HCT116 (cell line): ENCODE results near the gene ERLEC1. TPM values are rescaled to one million over a fixed set of nuclear protein-coding genes. Genes with fewer than 3 reads are reported as not detected.

Experiments used
- ATAC-seq: fragments of 200-7000 bp; cut with Tn5 transposase; 2 replicates; pipeline ENCODE4 v1.9.1; 2020; ENCODE audit warnings: mild to moderate bottlenecking, moderate library complexity
- BruUV-seq: library from RNA; stranded (reverse); fragments of 400-500 nt; replicated peaks from 2 replicates; lab custom pipeline; 2021; lab: Mats Ljungman, UMichigan
- CTCF ChIA-PET: fragments of 300-600 bp; sonication (Branson Sonifier 250); formaldehyde crosslinking; loops from one replicate; lab custom pipeline; 2021; ENCODE audit warnings: antibody characterized with exemption; lab: Charles Lee
- POLR2A ChIA-PET: fragments of 300-600, 350-600 bp; sonication (Branson Sonifier 250); formaldehyde crosslinking; loops from one replicate; lab custom pipeline; 2021; ENCODE audit warnings: antibody characterized with exemption; lab: Charles Lee
- RAD21 ChIA-PET, 2 experiments: fragments of 300-600 bp; sonication (Branson Sonifier 250); formaldehyde crosslinking; loops; one replicate each; lab custom pipeline; 2023; ENCODE audit warnings: low total read pairs in 2 of 2; ENCODE audit not compliant: uncharacterized antibody in 2 of 2, unreplicated experiment in 2 of 2, low non-redundant PET in 1 of 2; lab: Charles Lee
- DNase-seq: peaks from one replicate; pipeline ENCODE4 v3.0.0-alpha.2; 2010; ENCODE audit warnings: low read depth, low spot score
- H2AFZ ChIP-seq: fragments of 200-600 bp; shearing (Covaris generic), sonication (generic); 2 replicates; pipeline ENCODE4 v1.6.1; 2017; ENCODE audit warnings: low read depth, mixed run types, mixed read lengths, antibody characterized with exemption, low read length; ENCODE audit not compliant: poor library complexity, severe bottlenecking
- H3K27ac ChIP-seq: 2 replicates; pipeline ENCODE4 v1.5.1; 2012; ENCODE audit warnings: low read depth, low read length
- H3K27me3 ChIP-seq: fragments of 200-600 bp; sonication (generic); 2 replicates; pipeline ENCODE4 v1.6.1; 2016; ENCODE audit warnings: mixed run types, low read length, mixed read lengths; ENCODE audit not compliant: insufficient read depth
- H3K36me3 ChIP-seq, 2 experiments: fragments of 200-500 bp in 1 of 2; fragments of 200-600 bp in 1 of 2; sonication (Bioruptor generic) in 1 of 2; sonication (generic) in 1 of 2; 2 replicates each; pipeline versions ENCODE4 v1.5.1 to v1.6.1; 2014 to 2016; ENCODE audit warnings: low read length in 2 of 2, inconsistent platforms in 1 of 2, mixed read lengths in 1 of 2, mixed run types in 1 of 2; ENCODE audit not compliant: insufficient read depth in 2 of 2, control insufficient read depth in 1 of 2
- H3K4me1 ChIP-seq, 2 experiments: fragments of 200-600 bp in 1 of 2; sonication (generic) in 1 of 2; 2 replicates each; pipeline versions ENCODE4 v1.5.1 to v1.6.1; 2012 to 2017; ENCODE audit warnings: low read length in 2 of 2, inconsistent platforms in 1 of 2, mild to moderate bottlenecking in 1 of 2, mixed read lengths in 1 of 2, mixed run types in 1 of 2, moderate library complexity in 1 of 2; ENCODE audit not compliant: insufficient read depth in 2 of 2, control insufficient read depth in 1 of 2
- H3K4me2 ChIP-seq: fragments of 200-600 bp; sonication (generic); 2 replicates; pipeline ENCODE4 v1.6.1; 2017; ENCODE audit warnings: mixed run types, low read length, mixed read lengths
- H3K4me3 ChIP-seq, 2 experiments: fragments of 200-600 bp in 1 of 2; sonication (generic) in 1 of 2; replicated peaks in 1 of 2; 2 replicates each; pipeline ENCODE4 v1.5.1; 2011 to 2016; ENCODE audit warnings: low read length in 2 of 2, control low read depth in 1 of 2, low read depth in 1 of 2, mild to moderate bottlenecking in 1 of 2, mixed read lengths in 1 of 2, mixed run types in 1 of 2
- H3K79me2 ChIP-seq: fragments of 200-600 bp; sonication (generic); 2 replicates; pipeline ENCODE4 v1.6.1; 2017; ENCODE audit warnings: mild to moderate bottlenecking, mixed run types, low read length, moderate library complexity, mixed read lengths; ENCODE audit not compliant: insufficient read depth
- H3K9ac ChIP-seq: fragments of 200-600 bp; sonication (generic); 2 replicates; pipeline ENCODE4 v1.6.1; 2016; ENCODE audit warnings: low read length, mixed read lengths
- H3K9me2 ChIP-seq: fragments of 200-600 bp; sonication (generic), shearing (Covaris generic); 2 replicates; pipeline ENCODE4 v1.6.1; 2017; ENCODE audit warnings: mixed run types, mild to moderate bottlenecking, moderate library complexity; ENCODE audit not compliant: insufficient read depth
- H3K9me3 ChIP-seq, 2 experiments: fragments of 200-500 bp in 1 of 2; fragments of 200-600 bp in 1 of 2; sonication (Bioruptor generic) in 1 of 2; sonication (generic) in 1 of 2; 2 replicates each; pipeline ENCODE4 v1.6.1; 2014 to 2017; ENCODE audit warnings: low read length in 2 of 2, mixed read lengths in 2 of 2, inconsistent platforms in 1 of 2, low read depth in 1 of 2, mild to moderate bottlenecking in 1 of 2, mixed run types in 1 of 2, moderate library complexity in 1 of 2; ENCODE audit not compliant: control insufficient read depth in 1 of 2, insufficient read depth in 1 of 2
- H4K20me1 ChIP-seq: fragments of 200-600 bp; sonication (generic), shearing (Covaris generic); 2 replicates; pipeline ENCODE4 v1.6.1; 2017; ENCODE audit warnings: mixed run types, mild to moderate bottlenecking, moderate library complexity; ENCODE audit not compliant: insufficient read depth
- CBX3 ChIP-seq: IDR thresholded peaks from 2 replicates; pipeline ENCODE4 v1.6.1; 2012; ENCODE audit warnings: low read depth
- CEBPB ChIP-seq: IDR thresholded peaks from 2 replicates; pipeline ENCODE4 v1.6.1; 2012; ENCODE audit warnings: low read depth
- EGR1 ChIP-seq: IDR thresholded peaks from 2 replicates; pipeline ENCODE4 v1.6.1; 2012; ENCODE audit warnings: low read depth
- ELF1 ChIP-seq: IDR thresholded peaks from 2 replicates; pipeline ENCODE4 v1.6.1; 2012; ENCODE audit warnings: low read depth, borderline replicate concordance
- EZH2 ChIP-seq: fragments of 200-600 bp; sonication (generic); IDR thresholded peaks from 2 replicates; pipeline ENCODE4 v1.6.1; 2017; ENCODE audit warnings: antibody characterized with exemption, mixed run types
- EZH2phosphoT487 ChIP-seq: fragments of 200-600 bp; IDR thresholded peaks from 2 replicates; pipeline ENCODE4 v1.6.1; 2018; ENCODE audit warnings: antibody characterized with exemption, borderline replicate concordance
- FOSL1 ChIP-seq: IDR thresholded peaks from 2 replicates; pipeline ENCODE4 v1.6.1; 2012; ENCODE audit warnings: low read depth
- POLR2AphosphoS5 ChIP-seq: IDR thresholded peaks from 2 replicates; pipeline ENCODE4 v1.6.1; 2011; ENCODE audit warnings: mild to moderate bottlenecking, low read depth, low read length, moderate library complexity
- RAD21 ChIP-seq: IDR thresholded peaks from 2 replicates; pipeline ENCODE4 v1.6.1; 2012; ENCODE audit warnings: low read depth, mild to moderate bottlenecking
- SIN3A ChIP-seq: IDR thresholded peaks from 2 replicates; pipeline ENCODE4 v1.6.1; 2012; ENCODE audit warnings: low read depth
- SP1 ChIP-seq: IDR thresholded peaks from 2 replicates; pipeline ENCODE4 v1.6.1; 2012; ENCODE audit warnings: low read depth
- TCF7L2 ChIP-seq: IDR thresholded peaks from 2 replicates; pipeline ENCODE4 v1.7.0; 2011; ENCODE audit warnings: borderline replicate concordance, inconsistent platforms; ENCODE audit not compliant: insufficient read depth, insufficient read length; ENCODE audit errors: extremely low read depth
- YY1 ChIP-seq: IDR thresholded peaks from 2 replicates; pipeline ENCODE4 v1.6.1; 2011; ENCODE audit warnings: low read length, low read depth, moderate library complexity, mild to moderate bottlenecking; ENCODE audit not compliant: insufficient replicate concordance; ENCODE audit errors: extremely low read depth
- ZNF274 ChIP-seq: fragments of 200-500 bp; sonication (Bioruptor generic); IDR thresholded peaks from 2 replicates; pipeline ENCODE4 v1.6.1; 2014; ENCODE audit warnings: mild to moderate bottlenecking, low read depth, low read length, inconsistent platforms
- intact Hi-C: fragments of 100-400 bp; cut with micrococcal nuclease; formaldehyde crosslinking; loops from 2 replicates; pipeline ENCODE4 v1.10.0; 2022
- total RNA-seq: library from RNA; stranded (reverse); gene quantifications from one replicate; pipeline ENCODE4 v1.2.1, GENCODE V29; 2021; ENCODE audit not compliant: unreplicated experiment
- TF ChIP-seq, protein P1 (sequence below): IDR thresholded peaks from 2 replicates; pipeline ENCODE4 v1.6.1; 2012
- TF ChIP-seq, protein P2 (sequence below): IDR thresholded peaks from 2 replicates; pipeline ENCODE4 v1.6.1; 2012; ENCODE audit warnings: low read depth
- TF ChIP-seq, protein P3 (sequence below): IDR thresholded peaks from 2 replicates; pipeline ENCODE4 v1.6.1; 2011; ENCODE audit warnings: mild to moderate bottlenecking, low read length, moderate library complexity; ENCODE audit not compliant: insufficient replicate concordance; ENCODE audit errors: extremely low read depth
- TF ChIP-seq, protein P4 (sequence below), 3 experiments: fragments of 200-600 bp in 1 of 3; sonication (generic) in 1 of 3; IDR thresholded peaks in 2 of 3; conservative IDR thresholded peaks in 1 of 3; 2 replicates each; pipeline ENCODE4 v1.5.1; 2012 to 2017; ENCODE audit warnings: low read depth in 2 of 3, low read length in 2 of 3, antibody characterized with exemption in 1 of 3, borderline replicate concordance in 1 of 3, control low read depth in 1 of 3, mild to moderate bottlenecking in 1 of 3, mixed read lengths in 1 of 3, mixed run types in 1 of 3, moderate library complexity in 1 of 3; ENCODE audit not compliant: insufficient read depth in 1 of 3

Gene ERLEC1
- total RNA-seq, 1 experiment from 2014 or later, result 26.9 TPM

- no peaks in the 10 kb centered on the region for H3K4me1 ChIP-seq
These were observed 49.8 kb upstream of the ERLEC1 start for GRCh38 chr2:53737091-53737490.

More at GRCh38 chr2:53737091-53737490, 49.8 kb upstream of the ERLEC1 start:
- POLR2A ChIA-PET, result no interaction called here
- Histone ChIP-seq H3K36me3 (no peaks in the 10 kb centered on the region), H3K9me2 (no peaks in the 10 kb centered on the region), H3K4me3 (no peak overlapping the region), H3K27ac (no peak overlapping the region), H3K79me2 (no peaks in the 10 kb centered on the region)
- BruUV-seq, result no TSS peak
- ATAC-seq, result no peak
- TF ChIP-seq, protein P1, sequence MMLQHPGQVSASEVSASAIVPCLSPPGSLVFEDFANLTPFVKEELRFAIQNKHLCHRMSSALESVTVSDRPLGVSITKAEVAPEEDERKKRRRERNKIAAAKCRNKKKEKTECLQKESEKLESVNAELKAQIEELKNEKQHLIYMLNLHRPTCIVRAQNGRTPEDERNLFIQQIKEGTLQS, result no peak
- TF ChIP-seq ZNF274 (no peak), CEBPB (no peak), EGR1 (no peak), CBX3 (no peak), FOSL1 (no peak), POLR2AphosphoS5 (no peak), EZH2 (no peak), RAD21 (no peak), SP1 (no peak), ELF1 (no peak), YY1 (no peak), SIN3A (no peak), EZH2phosphoT487 (no peak), TCF7L2 (no peak)
- TF ChIP-seq, protein P2, sequence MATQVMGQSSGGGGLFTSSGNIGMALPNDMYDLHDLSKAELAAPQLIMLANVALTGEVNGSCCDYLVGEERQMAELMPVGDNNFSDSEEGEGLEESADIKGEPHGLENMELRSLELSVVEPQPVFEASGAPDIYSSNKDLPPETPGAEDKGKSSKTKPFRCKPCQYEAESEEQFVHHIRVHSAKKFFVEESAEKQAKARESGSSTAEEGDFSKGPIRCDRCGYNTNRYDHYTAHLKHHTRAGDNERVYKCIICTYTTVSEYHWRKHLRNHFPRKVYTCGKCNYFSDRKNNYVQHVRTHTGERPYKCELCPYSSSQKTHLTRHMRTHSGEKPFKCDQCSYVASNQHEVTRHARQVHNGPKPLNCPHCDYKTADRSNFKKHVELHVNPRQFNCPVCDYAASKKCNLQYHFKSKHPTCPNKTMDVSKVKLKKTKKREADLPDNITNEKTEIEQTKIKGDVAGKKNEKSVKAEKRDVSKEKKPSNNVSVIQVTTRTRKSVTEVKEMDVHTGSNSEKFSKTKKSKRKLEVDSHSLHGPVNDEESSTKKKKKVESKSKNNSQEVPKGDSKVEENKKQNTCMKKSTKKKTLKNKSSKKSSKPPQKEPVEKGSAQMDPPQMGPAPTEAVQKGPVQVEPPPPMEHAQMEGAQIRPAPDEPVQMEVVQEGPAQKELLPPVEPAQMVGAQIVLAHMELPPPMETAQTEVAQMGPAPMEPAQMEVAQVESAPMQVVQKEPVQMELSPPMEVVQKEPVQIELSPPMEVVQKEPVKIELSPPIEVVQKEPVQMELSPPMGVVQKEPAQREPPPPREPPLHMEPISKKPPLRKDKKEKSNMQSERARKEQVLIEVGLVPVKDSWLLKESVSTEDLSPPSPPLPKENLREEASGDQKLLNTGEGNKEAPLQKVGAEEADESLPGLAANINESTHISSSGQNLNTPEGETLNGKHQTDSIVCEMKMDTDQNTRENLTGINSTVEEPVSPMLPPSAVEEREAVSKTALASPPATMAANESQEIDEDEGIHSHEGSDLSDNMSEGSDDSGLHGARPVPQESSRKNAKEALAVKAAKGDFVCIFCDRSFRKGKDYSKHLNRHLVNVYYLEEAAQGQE, result no peak
- TF ChIP-seq, protein P3, sequence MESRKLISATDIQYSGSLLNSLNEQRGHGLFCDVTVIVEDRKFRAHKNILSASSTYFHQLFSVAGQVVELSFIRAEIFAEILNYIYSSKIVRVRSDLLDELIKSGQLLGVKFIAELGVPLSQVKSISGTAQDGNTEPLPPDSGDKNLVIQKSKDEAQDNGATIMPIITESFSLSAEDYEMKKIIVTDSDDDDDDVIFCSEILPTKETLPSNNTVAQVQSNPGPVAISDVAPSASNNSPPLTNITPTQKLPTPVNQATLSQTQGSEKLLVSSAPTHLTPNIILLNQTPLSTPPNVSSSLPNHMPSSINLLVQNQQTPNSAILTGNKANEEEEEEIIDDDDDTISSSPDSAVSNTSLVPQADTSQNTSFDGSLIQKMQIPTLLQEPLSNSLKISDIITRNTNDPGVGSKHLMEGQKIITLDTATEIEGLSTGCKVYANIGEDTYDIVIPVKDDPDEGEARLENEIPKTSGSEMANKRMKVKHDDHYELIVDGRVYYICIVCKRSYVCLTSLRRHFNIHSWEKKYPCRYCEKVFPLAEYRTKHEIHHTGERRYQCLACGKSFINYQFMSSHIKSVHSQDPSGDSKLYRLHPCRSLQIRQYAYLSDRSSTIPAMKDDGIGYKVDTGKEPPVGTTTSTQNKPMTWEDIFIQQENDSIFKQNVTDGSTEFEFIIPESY, result no peak
- TF ChIP-seq, protein P4, sequence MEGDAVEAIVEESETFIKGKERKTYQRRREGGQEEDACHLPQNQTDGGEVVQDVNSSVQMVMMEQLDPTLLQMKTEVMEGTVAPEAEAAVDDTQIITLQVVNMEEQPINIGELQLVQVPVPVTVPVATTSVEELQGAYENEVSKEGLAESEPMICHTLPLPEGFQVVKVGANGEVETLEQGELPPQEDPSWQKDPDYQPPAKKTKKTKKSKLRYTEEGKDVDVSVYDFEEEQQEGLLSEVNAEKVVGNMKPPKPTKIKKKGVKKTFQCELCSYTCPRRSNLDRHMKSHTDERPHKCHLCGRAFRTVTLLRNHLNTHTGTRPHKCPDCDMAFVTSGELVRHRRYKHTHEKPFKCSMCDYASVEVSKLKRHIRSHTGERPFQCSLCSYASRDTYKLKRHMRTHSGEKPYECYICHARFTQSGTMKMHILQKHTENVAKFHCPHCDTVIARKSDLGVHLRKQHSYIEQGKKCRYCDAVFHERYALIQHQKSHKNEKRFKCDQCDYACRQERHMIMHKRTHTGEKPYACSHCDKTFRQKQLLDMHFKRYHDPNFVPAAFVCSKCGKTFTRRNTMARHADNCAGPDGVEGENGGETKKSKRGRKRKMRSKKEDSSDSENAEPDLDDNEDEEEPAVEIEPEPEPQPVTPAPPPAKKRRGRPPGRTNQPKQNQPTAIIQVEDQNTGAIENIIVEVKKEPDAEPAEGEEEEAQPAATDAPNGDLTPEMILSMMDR (IDR thresholded peaks at IDR 0.05 in 2 of 3, conservative IDR thresholded peaks at IDR 0.05 in 1 of 3; ENCODE audit: borderline replicate concordance in 1 of 3, insufficient read depth in 1 of 3, low read depth in 2 of 3, low read length in 2 of 3), result no peak
- TF ChIP-seq, all 23 proteins: peak for 0
- H2AFZ ChIP-seq, result no peak overlapping the region
- RAD21 ChIA-PET, result no interaction called here
- H3K27me3 ChIP-seq, result no peaks in the 10 kb centered on the region
- CTCF ChIA-PET, result no interaction called here
- H3K4me2 ChIP-seq, result no peak overlapping the region
- H4K20me1 ChIP-seq, result no peaks in the 10 kb centered on the region
- intact Hi-C loops, result no loop called here
- no peak overlapping the region for H3K9ac ChIP-seq
- no peak for DNase-seq
- no peaks in the 10 kb centered on the region for H3K9me3 ChIP-seq
